Osteocyte (in vitro differentiated cells): Measurements from ENCODE around the gene SMAP1. TPM values are rescaled to one million over a fixed set of nuclear protein-coding genes. Genes with fewer than 3 reads are reported as not detected.

Experiments used
- DNase-seq: peaks from one replicate; pipeline ENCODE4 v3.0.0; 2021; ENCODE audit warnings: mixed read lengths; ENCODE audit not compliant: unreplicated experiment; ENCODE audit errors: extremely low spot score
- H3K27ac Mint-ChIP-seq: one replicate; pipeline ENCODE4 v1.8.0; 2021; ENCODE audit warnings: mild to moderate bottlenecking, mixed read lengths; ENCODE audit not compliant: unreplicated experiment
- H3K27me3 Mint-ChIP-seq: one replicate; pipeline ENCODE4 v1.8.0; 2021; ENCODE audit warnings: mixed read lengths; ENCODE audit not compliant: unreplicated experiment
- H3K36me3 Mint-ChIP-seq: one replicate; pipeline ENCODE4 v1.8.0; 2021; ENCODE audit warnings: mixed read lengths; ENCODE audit not compliant: unreplicated experiment
- H3K4me1 Mint-ChIP-seq: one replicate; pipeline ENCODE4 v1.8.0; 2021; ENCODE audit warnings: mixed read lengths; ENCODE audit not compliant: unreplicated experiment
- H3K4me3 Mint-ChIP-seq: one replicate; pipeline ENCODE4 v1.8.0; 2021; ENCODE audit warnings: mild to moderate bottlenecking, moderate library complexity, mixed read lengths; ENCODE audit not compliant: unreplicated experiment
- H3K9me3 Mint-ChIP-seq: one replicate; pipeline ENCODE4 v1.8.0; 2021; ENCODE audit warnings: mixed read lengths; ENCODE audit not compliant: unreplicated experiment
- total RNA-seq: library from RNA; stranded (reverse); gene quantifications from 2 replicates; pipeline ENCODE4 v1.2.1, GENCODE V29; 2021
- TF ChIP-seq, protein P1 (sequence below): fragments of 200-600 bp; sonication (generic); IDR thresholded peaks from 2 replicates; pipeline ENCODE4 v1.5.0; 2021; ENCODE audit warnings: antibody characterized with exemption, mild to moderate bottlenecking, moderate library complexity

The SMAP1 gene
- total RNA-seq, 1 donor from 2014 or later: 27.2 TPM

DNA sequence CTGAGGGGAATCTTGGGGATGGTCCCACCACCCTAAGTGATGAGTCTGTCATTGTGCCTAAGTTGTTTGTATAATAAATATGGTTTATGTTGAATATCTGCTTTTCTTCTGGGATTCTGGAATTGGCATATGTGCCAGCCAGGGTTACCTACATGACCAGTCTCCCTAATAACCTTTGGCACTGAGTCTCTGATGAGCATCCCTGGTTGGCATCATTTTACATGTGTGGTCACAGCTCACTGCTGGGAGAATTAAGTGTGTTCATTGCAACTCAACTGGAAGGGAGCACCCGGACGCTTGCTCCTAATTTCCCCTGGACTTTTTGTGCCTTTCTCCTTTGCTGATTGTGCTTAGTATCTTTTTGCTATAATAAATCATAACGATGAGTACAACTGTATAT, 8.1 kb downstream of the SMAP1 start:
- H3K27ac Mint-ChIP-seq: no peak overlapping the region
- no peaks in the 10 kb centered on the region for H3K9me3 Mint-ChIP-seq
- H3K4me3 Mint-ChIP-seq: no peak overlapping the region
- DNase-seq: no peak
- H3K36me3 Mint-ChIP-seq: no peaks in the 10 kb centered on the region
- H3K4me1 Mint-ChIP-seq: peaks cover 11% of the 10 kb centered on the region
- H3K27me3 Mint-ChIP-seq: no peaks in the 10 kb centered on the region
- TF ChIP-seq, protein P1, sequence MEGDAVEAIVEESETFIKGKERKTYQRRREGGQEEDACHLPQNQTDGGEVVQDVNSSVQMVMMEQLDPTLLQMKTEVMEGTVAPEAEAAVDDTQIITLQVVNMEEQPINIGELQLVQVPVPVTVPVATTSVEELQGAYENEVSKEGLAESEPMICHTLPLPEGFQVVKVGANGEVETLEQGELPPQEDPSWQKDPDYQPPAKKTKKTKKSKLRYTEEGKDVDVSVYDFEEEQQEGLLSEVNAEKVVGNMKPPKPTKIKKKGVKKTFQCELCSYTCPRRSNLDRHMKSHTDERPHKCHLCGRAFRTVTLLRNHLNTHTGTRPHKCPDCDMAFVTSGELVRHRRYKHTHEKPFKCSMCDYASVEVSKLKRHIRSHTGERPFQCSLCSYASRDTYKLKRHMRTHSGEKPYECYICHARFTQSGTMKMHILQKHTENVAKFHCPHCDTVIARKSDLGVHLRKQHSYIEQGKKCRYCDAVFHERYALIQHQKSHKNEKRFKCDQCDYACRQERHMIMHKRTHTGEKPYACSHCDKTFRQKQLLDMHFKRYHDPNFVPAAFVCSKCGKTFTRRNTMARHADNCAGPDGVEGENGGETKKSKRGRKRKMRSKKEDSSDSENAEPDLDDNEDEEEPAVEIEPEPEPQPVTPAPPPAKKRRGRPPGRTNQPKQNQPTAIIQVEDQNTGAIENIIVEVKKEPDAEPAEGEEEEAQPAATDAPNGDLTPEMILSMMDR: no peak

- Mint-ChIP-seq H3K36me3 (no peaks in the 10 kb centered on the region), H3K27ac (no peak overlapping the region), H3K9me3 (no peaks in the 10 kb centered on the region), H3K27me3 (no peaks in the 10 kb centered on the region), H3K4me1 (peaks cover 11% of the 10 kb centered on the region), H3K4me3 (no peak overlapping the region)
- no peak for DNase-seq
- TF ChIP-seq, protein P1: no peak
Observed at GRCh38 chr6:70676821-70677220, 9.1 kb downstream of the SMAP1 start.

DNA sequence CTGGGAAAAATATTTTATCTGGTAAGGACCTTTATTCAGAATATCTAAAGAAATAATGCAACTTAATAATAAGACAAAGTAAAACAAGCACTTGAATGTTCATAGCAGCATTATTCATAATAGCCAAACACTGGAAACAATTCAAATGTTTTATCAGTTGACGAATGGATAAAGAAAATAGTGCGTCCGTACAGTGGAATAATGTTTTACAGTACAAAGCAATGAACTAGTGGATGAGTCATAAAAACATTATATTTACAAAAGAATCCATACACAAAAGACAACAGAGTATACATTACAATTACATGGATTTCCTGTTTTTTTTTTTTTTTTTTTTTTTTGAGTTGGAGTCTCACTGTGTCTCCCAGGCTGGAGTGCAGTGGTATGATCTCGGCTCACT, 12.7 kb downstream of the SMAP1 start:
- peaks cover 4% of the 10 kb centered on the region for H3K4me1 Mint-ChIP-seq
- DNase-seq: no peak
- TF ChIP-seq, protein P1: no peak
- no peak overlapping the region for H3K27ac Mint-ChIP-seq
- no peaks in the 10 kb centered on the region for H3K36me3 Mint-ChIP-seq
- H3K9me3 Mint-ChIP-seq: no peaks in the 10 kb centered on the region
- no peaks in the 10 kb centered on the region for H3K27me3 Mint-ChIP-seq
- no peak overlapping the region for H3K4me3 Mint-ChIP-seq

GRCh38 chr6:70684794-70685493, 17.3 kb downstream of the SMAP1 start:
- no peak overlapping the region for H3K4me3 Mint-ChIP-seq
- no peaks in the 10 kb centered on the region for H3K27me3 Mint-ChIP-seq
- H3K36me3 Mint-ChIP-seq: no peaks in the 10 kb centered on the region
- H3K27ac Mint-ChIP-seq: no peak overlapping the region
- TF ChIP-seq, protein P1: no peak
- H3K4me1 Mint-ChIP-seq: peaks cover 21% of the 10 kb centered on the region
- no peak for DNase-seq
- no peaks in the 10 kb centered on the region for H3K9me3 Mint-ChIP-seq

GRCh38 chr6:70685494-70686180, 18.0 kb downstream of the SMAP1 start:
- Mint-ChIP-seq H3K27me3 (no peaks in the 10 kb centered on the region), H3K27ac (no peak overlapping the region), H3K36me3 (no peaks in the 10 kb centered on the region), H3K9me3 (no peaks in the 10 kb centered on the region), H3K4me1 (peaks cover 21% of the 10 kb centered on the region), H3K4me3 (no peak overlapping the region)
- no peak for DNase-seq
- TF ChIP-seq, protein P1: no peak
